DND-41 (cell line): Measurements from ENCODE around the gene OR9I1.

Experiments
- ATAC-seq: fragments of 200-7000 bp; cut with Tn5 transposase; 3 replicates; pipeline ENCODE4 v1.9.1; 2021; ENCODE audit warnings: low read depth; ENCODE audit not compliant: insufficient read depth
- DNase-seq: peaks from one replicate; pipeline ENCODE4 v3.0.0-alpha.2; 2020
- H2AFZ ChIP-seq: 2 replicates; pipeline ENCODE4 v1.6.0; 2012; ENCODE audit warnings: low read depth, low read length
- H3K27ac ChIP-seq: 2 replicates; pipeline ENCODE4 v1.5.1; 2012; ENCODE audit warnings: low read length, inconsistent platforms
- H3K27me3 ChIP-seq: fragments of 200-600 bp; sonication (generic); 2 replicates; pipeline ENCODE4 v1.6.0; 2012; ENCODE audit warnings: low read length, mild to moderate bottlenecking, inconsistent platforms; ENCODE audit not compliant: insufficient read depth, poor library complexity
- H3K36me3 ChIP-seq: 2 replicates; pipeline ENCODE4 v1.5.1; 2012; ENCODE audit warnings: low read length, inconsistent platforms; ENCODE audit not compliant: insufficient read depth
- H3K4me1 ChIP-seq: 2 replicates; pipeline ENCODE4 v1.5.1; 2012; ENCODE audit warnings: mild to moderate bottlenecking, low read length; ENCODE audit not compliant: insufficient read depth
- H3K4me2 ChIP-seq: 2 replicates; pipeline ENCODE4 v1.6.0; 2012; ENCODE audit warnings: mild to moderate bottlenecking, moderate library complexity, low read length, inconsistent platforms; ENCODE audit not compliant: insufficient read depth
- H3K4me3 ChIP-seq, 2 experiments: fragments of 200-600 bp in 1 of 2; shearing (Covaris generic) in 1 of 2; 2 replicates each; pipeline ENCODE4 v1.5.1; 2012 to 2016; ENCODE audit warnings: inconsistent platforms in 2 of 2, low read length in 2 of 2, mild to moderate bottlenecking in 2 of 2, low read depth in 1 of 2, moderate library complexity in 1 of 2
- H3K79me2 ChIP-seq: 2 replicates; pipeline ENCODE4 v1.6.0; 2012; ENCODE audit warnings: low read length, inconsistent platforms; ENCODE audit not compliant: insufficient read depth
- H3K9ac ChIP-seq: 2 replicates; pipeline ENCODE4 v1.6.0; 2012; ENCODE audit warnings: low read depth, mild to moderate bottlenecking, inconsistent platforms, low read length, moderate library complexity
- H3K9me3 ChIP-seq: 2 replicates; pipeline ENCODE4 v1.5.1; 2012; ENCODE audit warnings: low read length, moderate library complexity, mild to moderate bottlenecking, inconsistent platforms; ENCODE audit not compliant: insufficient read depth, severe bottlenecking
- H4K20me1 ChIP-seq: 2 replicates; pipeline ENCODE4 v1.6.0; 2012; ENCODE audit warnings: low read length; ENCODE audit not compliant: insufficient read depth
- CTCF ChIP-seq: IDR thresholded peaks from 2 replicates; pipeline ENCODE4 v1.5.1; 2012; ENCODE audit warnings: borderline replicate concordance, low read length, moderate library complexity, mild to moderate bottlenecking; ENCODE audit not compliant: poor library complexity, severe bottlenecking; ENCODE audit errors: extremely low read depth
- EZH2 ChIP-seq: IDR thresholded peaks from 3 replicates; pipeline ENCODE4 v1.6.1; 2012; ENCODE audit warnings: borderline replicate concordance, low read depth, mild to moderate bottlenecking, moderate library complexity, low read length, inconsistent platforms; ENCODE audit not compliant: severe bottlenecking

The OR9I1 gene

DNA sequence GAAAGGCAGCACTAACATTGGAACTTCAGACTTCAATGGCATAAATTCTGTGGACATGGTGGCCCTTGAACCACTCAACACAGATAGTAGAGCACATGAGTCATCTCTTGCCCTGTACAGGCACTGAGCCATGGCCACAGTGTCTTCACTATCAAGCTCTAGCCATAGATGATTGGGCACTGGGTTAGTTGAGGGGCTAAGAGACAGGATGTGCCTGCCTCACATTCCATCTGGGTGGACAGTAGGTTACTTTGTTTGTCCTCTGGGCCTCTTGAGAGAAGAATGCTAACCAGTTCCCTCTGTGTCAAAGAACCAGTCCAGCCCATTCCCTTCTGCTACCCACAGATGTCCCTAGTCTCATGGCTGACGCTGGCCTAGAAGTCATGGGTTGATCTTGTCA is 54.7 kb downstream of the OR9I1 start:
- ATAC-seq, result no peak

DNA sequence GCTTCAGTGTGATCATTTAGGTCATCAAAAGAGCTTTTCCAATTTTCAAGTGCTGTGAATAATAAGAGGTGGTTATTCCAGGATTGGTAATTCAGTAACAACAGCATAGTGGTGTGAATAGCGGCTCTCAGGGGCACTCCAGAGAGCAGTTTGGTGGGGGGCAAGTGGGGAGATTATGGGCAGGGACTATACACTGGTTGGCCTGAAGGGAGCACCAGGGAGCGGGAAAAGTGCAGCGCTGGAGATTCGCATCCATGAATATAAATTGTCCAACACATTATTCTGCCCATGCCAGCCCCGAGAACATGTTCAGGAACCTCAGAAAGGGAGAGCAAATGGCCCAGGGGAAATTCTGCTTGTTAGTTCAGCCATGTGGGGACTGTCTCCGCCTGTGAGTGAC is 56.7 kb downstream of the OR9I1 start:
- no peak overlapping the region for H3K4me2 ChIP-seq
- DNase-seq (no peak), ATAC-seq (no peak)
- no peaks in the 10 kb centered on the region for H3K36me3 ChIP-seq
- no peaks in the 10 kb centered on the region for H3K4me1 ChIP-seq
- H3K4me3 ChIP-seq, result no peak overlapping the region
- TF ChIP-seq EZH2 (no peak), CTCF (peak; percentile 23)
- H4K20me1 ChIP-seq, result no peaks in the 10 kb centered on the region
- no peaks in the 10 kb centered on the region for H3K79me2 ChIP-seq
- H3K9ac ChIP-seq, result no peak overlapping the region
- no peaks in the 10 kb centered on the region for H3K9me3 ChIP-seq
- no peaks in the 10 kb centered on the region for H3K27me3 ChIP-seq
- no peak overlapping the region for H3K27ac ChIP-seq
- H2AFZ ChIP-seq, result no peak overlapping the region

More for the DNA sequence above, 54.7 kb downstream of the OR9I1 start:
- H3K4me1 ChIP-seq, result no peaks in the 10 kb centered on the region
- H2AFZ ChIP-seq, result no peak overlapping the region
- no peak overlapping the region for H3K27ac ChIP-seq
- no peaks in the 10 kb centered on the region for H4K20me1 ChIP-seq
- H3K4me2 ChIP-seq, result no peak overlapping the region
- H3K36me3 ChIP-seq, result no peaks in the 10 kb centered on the region
- H3K9me3 ChIP-seq, result no peaks in the 10 kb centered on the region
- no peak overlapping the region for H3K9ac ChIP-seq
- TF ChIP-seq CTCF (no peak), EZH2 (no peak)
- H3K4me3 ChIP-seq, result no peak overlapping the region
- no peaks in the 10 kb centered on the region for H3K79me2 ChIP-seq
- H3K27me3 ChIP-seq, result no peaks in the 10 kb centered on the region
- DNase-seq, result no peak

DNA sequence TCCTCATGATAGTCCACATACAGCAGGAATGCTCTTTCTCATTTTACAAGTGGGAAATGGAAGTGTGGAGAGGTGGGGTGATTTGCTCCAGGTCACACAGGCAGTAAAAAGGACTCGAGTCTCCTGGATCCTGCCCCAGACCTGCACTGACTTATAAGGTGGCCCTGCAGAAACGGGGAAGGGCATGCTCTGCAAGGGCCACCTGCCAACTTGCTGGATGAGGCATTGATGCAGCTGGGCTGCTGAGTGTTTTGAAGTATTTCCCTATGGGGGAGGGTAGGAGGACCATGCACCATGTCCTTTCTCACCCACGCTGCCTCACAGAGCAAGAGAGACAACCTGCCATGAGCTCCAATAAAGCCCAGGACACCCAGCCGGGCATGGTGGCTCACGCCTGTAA is 57.6 kb downstream of the OR9I1 start:
- Histone ChIP-seq H3K4me1 (no peaks in the 10 kb centered on the region), H3K36me3 (no peaks in the 10 kb centered on the region), H3K9ac (no peak overlapping the region), H3K4me3 (no peak overlapping the region), H4K20me1 (no peaks in the 10 kb centered on the region), H2AFZ (no peak overlapping the region), H3K79me2 (no peaks in the 10 kb centered on the region), H3K9me3 (no peaks in the 10 kb centered on the region), H3K27me3 (no peaks in the 10 kb centered on the region), H3K4me2 (no peak overlapping the region), H3K27ac (no peak overlapping the region)
- no peak for TF ChIP-seq EZH2
- DNase-seq (no peak), ATAC-seq (no peak)
